ENCODE measurements around the gene SARNP. TPM values are rescaled to one million over a fixed set of nuclear protein-coding genes. Genes with fewer than 3 reads are reported as not detected.

SARNP gene
- total and polyA plus RNA-seq, 9 of the 15 experiments (the other 6 are each of a cell fraction or from before 2014, with no cell fraction given), result 70.1 to 400 (median 198) TPM

- Histone ChIP-seq H4K20me1 (replicated peaks; ENCODE audit: control insufficient read depth, insufficient read depth, low read length) (no peaks in the 10 kb centered on the region), H3K36me3 (ENCODE audit: control insufficient read depth, insufficient read depth, low read length) (peaks cover 76% of the 10 kb centered on the region), H3K27me3 (ENCODE audit: control insufficient read depth in 2 of 2, insufficient read depth in 2 of 2, low read length in 2 of 2) (no peaks in the 10 kb centered on the region), H3K27ac (ENCODE audit: extremely low read depth, low read depth, low read length) (no peak overlapping the region), H3K4me2 (ENCODE audit: insufficient read depth, low read length) (no peak overlapping the region), H3K4me3 (no peak overlapping the region), H3K4me1 (replicated peaks in 1 of 2; ENCODE audit: control insufficient read depth in 2 of 2, insufficient read depth in 2 of 2, low read length in 2 of 2) (no peaks in the 10 kb centered on the region; a peak in 1 of 5 replicates), H3K9me1 (ENCODE audit: control insufficient read depth, insufficient read depth, low read length) (no peaks in the 10 kb centered on the region), H3K9ac (ENCODE audit: insufficient read depth in 1 of 2, low read depth in 2 of 2, low read length in 2 of 2) (no peak overlapping the region), H2AFZ (ENCODE audit: low read depth, low read length) (no peak overlapping the region), H3K9me3 (replicated peaks; ENCODE audit: control insufficient read depth, insufficient read depth, low read depth, low read length) (no peaks in the 10 kb centered on the region; the same call in 1 of the 2 replicates), H3K79me2 (ENCODE audit: control insufficient read depth, insufficient read depth, low read length) (peaks cover 4% of the 10 kb centered on the region; the same call in 2 of the 3 replicates)
- ChIA-PET POLR2A (interaction anchor here (1.1 kb wide), 2 partner anchors 9 to 18 kb away, joined by 3 to 4 read pairs; no protein-coding TSS in a partner anchor), CTCF (ENCODE audit: low intra/inter-chr PET ratio) (no interaction called here)
- TF ChIP-seq TBL1XR1 (IDR thresholded peaks at IDR 0.05; ENCODE audit: low read length in 2 of 2) (no peak), ZSCAN29 (IDR thresholded peaks at IDR 0.05) (no peak), GTF2B (IDR thresholded peaks at IDR 0.05; ENCODE audit: extremely low read depth, insufficient read length) (no peak), U2AF1 (optimal IDR thresholded peaks at IDR 0.05; ENCODE audit: low read depth, low read length) (no peak), KDM5B (IDR thresholded peaks at IDR 0.05; ENCODE audit: insufficient replicate concordance, low read depth, low read length) (no peak), ZBTB9 (CRISPR knock-in tag; IDR thresholded peaks at IDR 0.05) (no peak), USF2 (CRISPR knock-in tag; IDR thresholded peaks at IDR 0.05) (no peak), ZC3H8 (IDR thresholded peaks at IDR 0.05) (no peak), ZFX (CRISPR knock-in tag; IDR thresholded peaks at IDR 0.05) (no peak), CREB5 (CRISPR knock-in tag; IDR thresholded peaks at IDR 0.05) (no peak), SRSF1 (IDR thresholded peaks at IDR 0.05; ENCODE audit: low read depth, low read length) (no peak), SAFB2 (IDR thresholded peaks at IDR 0.05; ENCODE audit: borderline replicate concordance, low read depth, low read length, severe bottlenecking) (no peak), PHF20 (IDR thresholded peaks at IDR 0.05; ENCODE audit: partially characterized antibody) (no peak), PML (IDR thresholded peaks at IDR 0.05; ENCODE audit: low read length) (no peak)
- intact Hi-C loops (cut with micrococcal nuclease) (no loop called here), in situ Hi-C loops (cut with MboI) (no loop called here)
- no peak for ATAC-seq
- no peak for DNase-seq (ENCODE audit: extremely low read depth in 1 of 4, low spot score in 3 of 4)
- BruUV-seq (replicated peaks), result no TSS peak
- FAIRE-seq, result no peak
Measured at GRCh38 chr12:55762646-55763045, 54.9 kb downstream of the SARNP start.

Measured in K562 (cell line).